Measurements from ENCODE around the gene SF3B1. TPM values are rescaled to one million over a fixed set of nuclear protein-coding genes. Genes with fewer than 3 reads are reported as not detected.

SF3B1 gene
- total RNA-seq, 4 donors from 2014 or later = 113 to 259 (median 149) TPM

- no peak for TF ChIP-seq POLR2A (IDR thresholded peaks at IDR 0.05)
- no peak for TF ChIP-seq CTCF (IDR thresholded peaks at IDR 0.05)
- H3K36me3 ChIP-seq = peaks cover 0 to 36% (median 5%) of the 10 kb centered on the region in 3 donors
- H3K9me3 ChIP-seq = no peaks in the 10 kb centered on the region
- WGBS, 2 donors = 55 to 56% methylated on average over 2 of the region's 2 CpGs
- H3K27ac ChIP-seq = no peak overlapping the region
- no peak for DNase-seq
- H3K4me3 ChIP-seq = no peak overlapping the region
- peaks cover 8 to 94% (median 49%) of the 10 kb centered on the region in 3 donors for H3K4me1 ChIP-seq
- intact Hi-C loops (cut with DNase I) = no loop called here
- H3K27me3 ChIP-seq = no peaks in the 10 kb centered on the region
These were observed 7.9 kb downstream of the SF3B1 start for GRCh38 chr2:197426723-197427603.

- TF ChIP-seq CTCF (IDR thresholded peaks at IDR 0.05) = no peak
- TF ChIP-seq POLR2A (IDR thresholded peaks at IDR 0.05) = no peak
- Histone ChIP-seq H3K27ac (no peak overlapping the region), H3K9me3 (no peaks in the 10 kb centered on the region), H3K36me3 (peaks cover 4 to 49% (median 8%) of the 10 kb centered on the region in 3 donors), H3K27me3 (no peaks in the 10 kb centered on the region), H3K4me3 (peak overlapping the region in 1 of 4 donors; percentile 6), H3K4me1 (peaks cover 0 to 85% (median 35%) of the 10 kb centered on the region in 3 donors)
- no peak for DNase-seq
- intact Hi-C loops (cut with DNase I) = no loop called here
- 48 to 54% methylated on average over 6 to 7 of the region's 7 CpGs for WGBS, 2 donors
These were observed 9.3 kb downstream of the SF3B1 start for GRCh38 chr2:197425550-197425949.

GRCh38 chr2:197423307-197423706, 11.5 kb downstream of the SF3B1 start:
- peaks cover 4 to 61% (median 26%) of the 10 kb centered on the region in 3 donors for H3K36me3 ChIP-seq
- no peak for DNase-seq
- H3K9me3 ChIP-seq = no peaks in the 10 kb centered on the region
- H3K4me3 ChIP-seq = no peak overlapping the region
- no peak overlapping the region for H3K27ac ChIP-seq
- TF ChIP-seq POLR2A (IDR thresholded peaks at IDR 0.05) = no peak
- no peak for TF ChIP-seq CTCF (IDR thresholded peaks at IDR 0.05)
- no peaks in the 10 kb centered on the region for H3K27me3 ChIP-seq
- H3K4me1 ChIP-seq = peaks cover 0 to 62% (median 27%) of the 10 kb centered on the region in 3 donors
- intact Hi-C loops (cut with DNase I) = no loop called here
- 92 to 94% methylated on average over 2 of the region's 2 CpGs for WGBS, 2 donors

- intact Hi-C loops (cut with DNase I) = no loop called here
- Histone ChIP-seq H3K36me3 (peaks cover 8 to 98% (median 60%) of the 10 kb centered on the region in 3 donors), H3K4me3 (no peak overlapping the region), H3K4me1 (peaks cover 0 to 24% (median 0%) of the 10 kb centered on the region in 3 donors), H3K27ac (no peak overlapping the region), H3K9me3 (no peaks in the 10 kb centered on the region), H3K27me3 (no peaks in the 10 kb centered on the region)
- DNase-seq = no peak
- TF ChIP-seq POLR2A (IDR thresholded peaks at IDR 0.05) = no peak
- no peak for TF ChIP-seq CTCF (IDR thresholded peaks at IDR 0.05)
These were observed 15.4 kb downstream of the SF3B1 start for GRCh38 chr2:197419438-197419837.

- intact Hi-C loops (cut with DNase I) = no loop called here
- no peak overlapping the region for H3K27ac ChIP-seq
- H3K9me3 ChIP-seq = no peaks in the 10 kb centered on the region
- TF ChIP-seq CTCF (IDR thresholded peaks at IDR 0.05) (no peak), POLR2A (IDR thresholded peaks at IDR 0.05) (no peak)
- WGBS, 2 donors = 93 to 100% methylated on average over 1 of the region's 1 CpG
- no peak overlapping the region for H3K4me3 ChIP-seq
- H3K4me1 ChIP-seq = no peaks in the 10 kb centered on the region
- DNase-seq = no peak
- no peaks in the 10 kb centered on the region for H3K27me3 ChIP-seq
- H3K36me3 ChIP-seq = peaks cover 4 to 99% (median 80%) of the 10 kb centered on the region in 3 donors
These were observed 18.6 kb downstream of the SF3B1 start for GRCh38 chr2:197416268-197416667.
